Measurements from ENCODE around the gene PSMC5.

PSMC5 gene

GRCh38 chr17:63805591-63805990 is 21.6 kb upstream of the PSMC5 start:
- no peak for DNase-seq (ENCODE audit: low read depth)
- H3K4me3 ChIP-seq (ENCODE audit: low read length), result no peak overlapping the region
- TF ChIP-seq, protein P1, sequence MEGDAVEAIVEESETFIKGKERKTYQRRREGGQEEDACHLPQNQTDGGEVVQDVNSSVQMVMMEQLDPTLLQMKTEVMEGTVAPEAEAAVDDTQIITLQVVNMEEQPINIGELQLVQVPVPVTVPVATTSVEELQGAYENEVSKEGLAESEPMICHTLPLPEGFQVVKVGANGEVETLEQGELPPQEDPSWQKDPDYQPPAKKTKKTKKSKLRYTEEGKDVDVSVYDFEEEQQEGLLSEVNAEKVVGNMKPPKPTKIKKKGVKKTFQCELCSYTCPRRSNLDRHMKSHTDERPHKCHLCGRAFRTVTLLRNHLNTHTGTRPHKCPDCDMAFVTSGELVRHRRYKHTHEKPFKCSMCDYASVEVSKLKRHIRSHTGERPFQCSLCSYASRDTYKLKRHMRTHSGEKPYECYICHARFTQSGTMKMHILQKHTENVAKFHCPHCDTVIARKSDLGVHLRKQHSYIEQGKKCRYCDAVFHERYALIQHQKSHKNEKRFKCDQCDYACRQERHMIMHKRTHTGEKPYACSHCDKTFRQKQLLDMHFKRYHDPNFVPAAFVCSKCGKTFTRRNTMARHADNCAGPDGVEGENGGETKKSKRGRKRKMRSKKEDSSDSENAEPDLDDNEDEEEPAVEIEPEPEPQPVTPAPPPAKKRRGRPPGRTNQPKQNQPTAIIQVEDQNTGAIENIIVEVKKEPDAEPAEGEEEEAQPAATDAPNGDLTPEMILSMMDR (IDR thresholded peaks at IDR 0.05; ENCODE audit: insufficient read depth, low read depth, low read length, missing control alignments), result no peak

DNA sequence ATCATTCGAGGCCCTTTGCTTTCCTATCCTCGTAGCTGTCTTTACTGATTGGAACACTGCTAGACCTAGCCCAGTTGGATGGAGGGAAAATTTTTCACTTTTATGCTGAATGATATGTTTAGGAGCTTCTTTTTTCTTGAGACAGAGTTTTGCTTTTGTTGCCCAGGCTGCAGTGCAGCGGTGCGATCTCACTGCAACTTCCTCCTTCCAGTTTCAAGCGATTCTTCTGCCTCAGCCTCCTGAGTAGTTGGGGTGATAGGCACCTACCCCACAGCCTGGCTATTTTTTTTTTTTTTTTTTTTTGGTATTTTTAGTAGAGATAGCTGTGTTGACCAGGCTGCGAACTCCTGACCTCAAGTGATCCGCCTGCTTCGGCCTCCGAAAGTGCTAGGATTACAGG is 17.3 kb upstream of the PSMC5 start:
- no peak for DNase-seq (ENCODE audit: low read depth)
- no peak overlapping the region for H3K4me3 ChIP-seq (ENCODE audit: low read length)
- TF ChIP-seq, protein P1 (IDR thresholded peaks at IDR 0.05; ENCODE audit: insufficient read depth, low read depth, low read length, missing control alignments), result no peak

- no peak for DNase-seq (ENCODE audit: low read depth)
- TF ChIP-seq, protein P1 (IDR thresholded peaks at IDR 0.05; ENCODE audit: insufficient read depth, low read depth, low read length, missing control alignments), result no peak
- H3K4me3 ChIP-seq (ENCODE audit: low read length), result no peak overlapping the region
Observed at GRCh38 chr17:63816123-63816522, 11.1 kb upstream of the PSMC5 start.

DNA sequence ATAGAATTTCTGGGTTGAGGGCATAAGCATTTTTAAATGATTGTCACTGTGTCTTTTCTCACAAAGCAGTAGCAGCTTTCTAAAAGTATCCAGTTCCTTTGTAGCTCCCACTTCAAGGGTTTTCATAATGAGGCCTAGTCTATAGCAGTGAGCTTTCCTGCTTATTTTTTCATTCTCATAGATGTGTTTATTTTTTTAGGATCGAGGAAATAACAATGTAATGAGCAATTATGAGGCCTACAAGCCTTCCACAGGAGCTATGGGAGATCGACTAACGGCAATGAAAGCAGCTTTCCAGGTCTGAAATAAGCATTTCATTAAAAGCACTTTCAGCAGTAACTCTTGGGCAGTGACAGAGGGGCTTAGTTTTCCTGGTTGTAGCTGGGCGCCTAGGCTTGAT is 10.6 kb upstream of the PSMC5 start:
- TF ChIP-seq, protein P1 (IDR thresholded peaks at IDR 0.05; ENCODE audit: insufficient read depth, low read depth, low read length, missing control alignments), result no peak
- H3K4me3 ChIP-seq (ENCODE audit: low read length), result no peak overlapping the region
- DNase-seq (ENCODE audit: low read depth), result no peak

DNA sequence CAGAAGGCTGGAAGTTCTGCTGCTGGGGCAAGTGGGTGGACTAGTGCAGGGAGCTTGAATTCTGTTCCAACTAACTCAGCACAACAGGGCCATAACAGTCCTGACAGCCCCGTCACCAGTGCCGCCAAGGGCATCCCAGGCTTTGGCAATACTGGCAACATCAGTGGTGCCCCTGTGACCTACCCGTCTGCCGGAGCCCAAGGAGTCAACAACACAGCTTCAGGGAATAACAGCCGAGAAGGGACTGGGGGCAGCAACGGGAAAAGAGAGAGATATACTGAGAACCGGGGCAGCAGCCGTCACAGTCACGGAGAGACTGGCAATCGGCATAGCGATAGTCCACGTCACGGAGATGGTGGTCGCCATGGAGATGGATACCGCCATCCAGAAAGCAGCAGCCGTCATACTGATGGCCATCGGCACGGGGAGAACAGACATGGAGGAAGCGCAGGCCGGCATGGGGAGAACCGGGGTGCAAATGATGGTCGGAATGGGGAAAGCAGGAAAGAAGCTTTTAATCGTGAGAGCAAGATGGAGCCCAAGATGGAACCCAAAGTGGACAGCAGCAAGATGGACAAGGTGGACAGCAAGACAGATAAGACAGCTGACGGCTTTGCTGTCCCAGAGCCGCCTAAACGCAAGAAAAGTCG is 9.4 kb upstream of the PSMC5 start:
- H3K4me3 ChIP-seq (ENCODE audit: low read length), result no peak overlapping the region
- DNase-seq (ENCODE audit: low read depth), result no peak
- TF ChIP-seq, protein P1 (IDR thresholded peaks at IDR 0.05; ENCODE audit: insufficient read depth, low read depth, low read length, missing control alignments), result no peak

DNA sequence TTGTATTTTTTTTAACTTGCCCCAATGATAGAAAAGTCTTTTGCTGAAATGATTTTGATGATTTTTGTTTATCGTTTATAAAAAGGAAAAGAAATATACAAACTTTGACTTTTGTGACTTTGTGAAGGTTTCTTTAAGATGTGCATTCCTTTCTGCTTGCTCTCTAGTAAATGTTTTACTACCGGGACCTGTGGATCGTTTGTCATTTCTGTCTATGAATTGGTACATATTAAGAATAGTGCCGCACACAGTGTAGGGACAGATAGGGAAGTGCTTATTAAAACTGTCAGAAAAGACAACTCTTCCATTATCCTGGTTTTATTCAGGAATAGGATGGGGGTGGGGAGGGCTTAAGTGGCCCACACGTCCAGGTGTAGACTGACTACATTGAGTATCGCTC is 8.1 kb upstream of the PSMC5 start:
- H3K4me3 ChIP-seq (ENCODE audit: low read length), result no peak overlapping the region
- no peak for DNase-seq (ENCODE audit: low read depth)
- TF ChIP-seq, protein P1 (IDR thresholded peaks at IDR 0.05; ENCODE audit: insufficient read depth, low read depth, low read length, missing control alignments), result no peak
